Measurements from ENCODE around the gene SFT2D3. TPM values are rescaled to one million over a fixed set of nuclear protein-coding genes. Genes with fewer than 3 reads are reported as not detected.

SFT2D3 gene
- polyA plus RNA-seq, 2 of the 4 experiments (the other 2 are of a cell fraction), result 4.5 to 10.4 TPM

GRCh38 chr2:127703282-127703681, 2.0 kb downstream of the SFT2D3 start:
- no peaks in the 10 kb centered on the region for H3K9me3 ChIP-seq
- TF ChIP-seq EHF (CRISPR knock-in tag; IDR thresholded peaks at IDR 0.05), result no peak
- no peak for TF ChIP-seq SREBF2 (IDR thresholded peaks at IDR 0.05)
- no peak for TF ChIP-seq NR3C1 (IDR thresholded peaks at IDR 0.05)
- CTCF ChIA-PET, result interaction anchor here (1.2 to 3.3 kb wide), 5 partner anchors 7 to 112 kb away, joined by 3 to 13 read pairs (median 5); no protein-coding TSS in a partner anchor
- POLR2A ChIA-PET, result interaction anchor here (0.6 kb wide), 1 partner anchor 9 kb away, joined by 3 read pairs; no protein-coding TSS in a partner anchor
- H3K27ac ChIP-seq, result no peak overlapping the region
- H3K4me1 ChIP-seq, result peaks cover 26% of the 10 kb centered on the region
- 95% methylated on average over 5 of the region's 5 CpGs for WGBS (ENCODE audit: missing lambda C conversion rate)
- ATAC-seq (no peak), FAIRE-seq (no peak), DNase-seq (ENCODE audit: low read depth in 1 of 2, low spot score in 1 of 2) (no peak)
- no peak overlapping the region for H3K4me3 ChIP-seq
- H3K4me2 ChIP-seq, result peak overlapping the region; percentile 83

GRCh38 chr2:127704641-127705390, 3.5 kb downstream of the SFT2D3 start:
- Histone ChIP-seq H3K4me2 (no peak overlapping the region), H3K4me1 (peaks cover 26% of the 10 kb centered on the region), H3K4me3 (no peak overlapping the region), H3K9me3 (no peaks in the 10 kb centered on the region), H3K27ac (no peak overlapping the region)
- CTCF ChIA-PET, result interaction anchor here (0.8 to 3.3 kb wide), 5 partner anchors 8 to 55 kb away, joined by 3 to 13 read pairs (median 5); no protein-coding TSS in a partner anchor
- TF ChIP-seq HOXB5 (CRISPR knock-in tag; IDR thresholded peaks at IDR 0.05) (no peak), RCOR1 (IDR thresholded peaks at IDR 0.05; ENCODE audit: low read depth, low read length) (no peak), JUN (IDR thresholded peaks at IDR 0.05) (no peak), KDM1A (IDR thresholded peaks at IDR 0.05; ENCODE audit: low read depth) (no peak), NPAS2 (CRISPR knock-in tag; IDR thresholded peaks at IDR 0.05; ENCODE audit: borderline replicate concordance) (no peak), KDM5A (IDR thresholded peaks at IDR 0.05) (no peak)
- no peak for DNase-seq (ENCODE audit: low read depth in 1 of 2, low spot score in 1 of 2)
- no peak for ATAC-seq
- WGBS (ENCODE audit: missing lambda C conversion rate), result 96% methylated on average over 5 of the region's 5 CpGs
- POLR2A ChIA-PET, result no interaction called here
- no peak for FAIRE-seq

GRCh38 chr2:127705391-127706065, 4.2 kb downstream of the SFT2D3 start:
- no peak for DNase-seq (ENCODE audit: low read depth in 1 of 2, low spot score in 1 of 2)
- H3K9me3 ChIP-seq, result no peaks in the 10 kb centered on the region
- whole genome bisulfite sequencing (ENCODE audit: missing lambda C conversion rate), result 87% methylated on average over 5 of the region's 5 CpGs
- no peak for FAIRE-seq
- TF ChIP-seq CTCF (IDR thresholded peaks at IDR 0.05), result no peak
- no peak for TF ChIP-seq HOXB5 (CRISPR knock-in tag; IDR thresholded peaks at IDR 0.05)
- TF ChIP-seq KDM1A (IDR thresholded peaks at IDR 0.05; ENCODE audit: low read depth), result no peak
- TF ChIP-seq MAZ (IDR thresholded peaks at IDR 0.05; ENCODE audit: borderline replicate concordance, low read depth, low read length), result no peak
- no peak for TF ChIP-seq ESRRA (IDR thresholded peaks at IDR 0.05; ENCODE audit: borderline replicate concordance, low read length)
- no peak for TF ChIP-seq JUNB (IDR thresholded peaks at IDR 0.05)
- no peak for TF ChIP-seq BHLHE40 (IDR thresholded peaks at IDR 0.05; ENCODE audit: low read depth, low read length)
- TF ChIP-seq RCOR1 (IDR thresholded peaks at IDR 0.05; ENCODE audit: low read depth, low read length), result no peak
- no peak for TF ChIP-seq ZC3H11A (IDR thresholded peaks at IDR 0.05)
- TF ChIP-seq HEYL (CRISPR knock-in tag; IDR thresholded peaks at IDR 0.05), result no peak
- TF ChIP-seq PHF8 (IDR thresholded peaks at IDR 0.05; ENCODE audit: borderline replicate concordance, low read depth), result no peak
- TF ChIP-seq MAFK (IDR thresholded peaks at IDR 0.05; ENCODE audit: partially characterized antibody), result no peak
- TF ChIP-seq POLR2A (IDR thresholded peaks at IDR 0.05; ENCODE audit: low read length), result no peak
- no peak for TF ChIP-seq CEBPB (IDR thresholded peaks at IDR 0.05)
- no peak for TF ChIP-seq FOSB (CRISPR knock-in tag; IDR thresholded peaks at IDR 0.05)
- TF ChIP-seq RARB (CRISPR knock-in tag; IDR thresholded peaks at IDR 0.05), result no peak
- no peak for TF ChIP-seq SMC3 (IDR thresholded peaks at IDR 0.05)
- TF ChIP-seq ATOH8 (CRISPR knock-in tag; IDR thresholded peaks at IDR 0.05; ENCODE audit: low read depth), result no peak
- ChIA-PET POLR2A (no interaction called here), CTCF (interaction anchor here (1.6 to 3.3 kb wide), 2 partner anchors 8 to 9 kb away, joined by 4 to 13 read pairs; no protein-coding TSS in a partner anchor)
- no peak for ATAC-seq
- no peak overlapping the region for H3K27ac ChIP-seq
- peaks cover 21% of the 10 kb centered on the region for H3K4me1 ChIP-seq
- no peak overlapping the region for H3K4me3 ChIP-seq
- H3K4me2 ChIP-seq, result no peak overlapping the region
